ENCODE results near the gene IL12RB2. TPM values are rescaled to one million over a fixed set of nuclear protein-coding genes. Genes with fewer than 3 reads are reported as not detected.

Gene IL12RB2
- total and polyA plus RNA-seq, 2 donors (not counting 1 experiment from before 2014, with no cell fraction given): 0.01 TPM; not detected in 1

DNA sequence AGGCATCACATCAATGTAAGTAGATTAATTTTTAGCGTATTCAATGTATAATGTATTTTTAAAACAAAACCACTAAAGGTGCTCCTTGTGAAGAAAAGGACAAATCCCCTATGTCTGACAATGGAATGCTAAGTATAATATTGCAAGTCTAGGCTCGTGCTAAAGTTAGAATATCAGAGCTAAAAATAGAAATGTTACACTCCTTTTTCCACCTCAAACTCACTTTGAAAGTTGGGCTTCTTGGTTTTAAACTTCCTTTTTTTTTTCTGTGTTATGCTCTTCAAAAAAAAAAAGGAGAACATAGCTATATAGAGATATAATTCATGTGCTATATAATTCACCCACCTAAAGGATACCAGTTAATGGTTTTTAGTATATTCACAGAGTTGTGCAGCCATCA, 126.2 kb downstream of the IL12RB2 start:
- H3K9ac ChIP-seq (ENCODE audit: insufficient read depth, low read length): no peak overlapping the region
- H3K27ac ChIP-seq (ENCODE audit: insufficient read depth, low read length): no peak overlapping the region
- DNase-seq (ENCODE audit: low read depth in 2 of 2): no peak
- no peak overlapping the region for H3K4me2 ChIP-seq (ENCODE audit: extremely low read depth, insufficient read depth, low read length)
- H2AFZ ChIP-seq (ENCODE audit: low read length): no peak overlapping the region
- TF ChIP-seq EZH2 (IDR thresholded peaks at IDR 0.05; ENCODE audit: low read length, missing control alignments): no peak
- TF ChIP-seq CTCF (conservative IDR thresholded peaks at IDR 0.05 in 1 of 2, IDR thresholded peaks at IDR 0.05 in 1 of 2; ENCODE audit: low read depth in 1 of 2, low read length in 2 of 2): no peak
- peaks cover 4% of the 10 kb centered on the region for H4K20me1 ChIP-seq (ENCODE audit: control insufficient read depth, extremely low read depth, insufficient read depth, low read length)
- H3K36me3 ChIP-seq (ENCODE audit: control insufficient read depth, insufficient read depth, low read length): peaks cover 3% of the 10 kb centered on the region
- no peaks in the 10 kb centered on the region for H3K27me3 ChIP-seq (ENCODE audit: control insufficient read depth, insufficient read depth, low read length)
- H3K9me3 ChIP-seq (ENCODE audit: control insufficient read depth, insufficient read depth, low read depth, low read length): no peaks in the 10 kb centered on the region
- H3K79me2 ChIP-seq (ENCODE audit: control insufficient read depth, insufficient read depth, low read length): peaks cover 14% of the 10 kb centered on the region
- no peak overlapping the region for H3K4me3 ChIP-seq (replicated peaks in 1 of 4; ENCODE audit: control extremely low read depth in 1 of 4, insufficient read depth in 1 of 4, low read depth in 3 of 4, low read length in 4 of 4)
- peaks cover 9% of the 10 kb centered on the region for H3K4me1 ChIP-seq (ENCODE audit: control insufficient read depth, extremely low read depth, insufficient read depth, low read length)

DNA sequence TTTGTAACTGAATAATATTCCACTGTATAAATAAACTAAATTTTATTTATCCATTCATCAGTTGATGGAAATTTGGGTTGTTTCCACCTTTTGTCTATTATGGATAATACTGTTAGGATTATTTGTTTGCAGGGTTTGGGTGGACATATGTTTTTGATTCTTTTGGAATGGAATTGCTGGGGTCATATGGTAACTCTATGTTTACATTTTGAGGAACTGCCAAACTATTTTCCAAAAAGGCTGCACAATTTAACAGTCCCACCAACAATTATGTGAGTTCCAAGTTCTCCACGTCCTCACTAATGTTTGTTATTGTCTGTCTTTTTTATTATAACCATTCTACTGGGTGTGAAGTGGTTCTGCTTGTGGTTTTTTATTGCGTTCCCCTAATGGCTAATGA, 126.8 kb downstream of the IL12RB2 start:
- H3K27me3 ChIP-seq (ENCODE audit: control insufficient read depth, insufficient read depth, low read length): no peaks in the 10 kb centered on the region
- peak in 1 of 2 donors; percentile 80 for DNase-seq (ENCODE audit: low read depth in 2 of 2)
- no peaks in the 10 kb centered on the region for H4K20me1 ChIP-seq (ENCODE audit: control insufficient read depth, extremely low read depth, insufficient read depth, low read length)
- no peak overlapping the region for H3K4me3 ChIP-seq (replicated peaks in 1 of 4; ENCODE audit: control extremely low read depth in 1 of 4, insufficient read depth in 1 of 4, low read depth in 3 of 4, low read length in 4 of 4)
- H2AFZ ChIP-seq (ENCODE audit: low read length): no peak overlapping the region
- H3K9me3 ChIP-seq (ENCODE audit: control insufficient read depth, insufficient read depth, low read depth, low read length): no peaks in the 10 kb centered on the region
- peaks cover 7% of the 10 kb centered on the region for H3K79me2 ChIP-seq (ENCODE audit: control insufficient read depth, insufficient read depth, low read length)
- TF ChIP-seq CTCF (conservative IDR thresholded peaks at IDR 0.05 in 1 of 2, IDR thresholded peaks at IDR 0.05 in 1 of 2; ENCODE audit: low read depth in 1 of 2, low read length in 2 of 2) (no peak), EZH2 (IDR thresholded peaks at IDR 0.05; ENCODE audit: low read length, missing control alignments) (no peak)
- no peak overlapping the region for H3K4me2 ChIP-seq (ENCODE audit: extremely low read depth, insufficient read depth, low read length)
- H3K27ac ChIP-seq (ENCODE audit: insufficient read depth, low read length): no peak overlapping the region
- H3K36me3 ChIP-seq (ENCODE audit: control insufficient read depth, insufficient read depth, low read length): no peaks in the 10 kb centered on the region
- peaks cover 9% of the 10 kb centered on the region for H3K4me1 ChIP-seq (ENCODE audit: control insufficient read depth, extremely low read depth, insufficient read depth, low read length)
- no peak overlapping the region for H3K9ac ChIP-seq (ENCODE audit: insufficient read depth, low read length)

DNA sequence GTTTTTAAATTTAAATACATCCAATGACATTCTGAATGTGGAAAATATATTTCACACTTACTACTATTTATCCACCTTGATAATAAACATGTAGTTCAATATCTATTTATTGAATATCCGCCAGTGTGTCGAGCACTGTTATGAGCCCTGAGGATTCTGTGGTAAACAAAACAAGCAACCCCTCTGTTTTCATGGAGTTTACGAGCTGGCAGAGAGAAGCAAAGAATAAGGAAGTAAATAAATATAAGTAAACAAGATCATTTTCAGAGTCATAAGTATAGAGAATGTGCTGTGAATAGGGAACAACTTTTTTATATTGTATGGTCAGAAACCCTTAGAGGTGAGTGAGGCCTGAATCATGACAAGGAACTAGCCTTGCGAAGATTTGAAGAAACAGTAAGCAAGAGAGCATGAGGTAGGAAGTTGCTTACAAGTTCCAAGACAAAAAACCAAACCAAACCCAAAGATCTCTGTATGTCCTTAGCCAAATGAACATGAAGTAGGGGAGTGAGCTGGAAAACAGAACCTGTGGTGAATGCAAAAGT, 128.9 kb downstream of the IL12RB2 start:
- H3K79me2 ChIP-seq (ENCODE audit: control insufficient read depth, insufficient read depth, low read length): no peaks in the 10 kb centered on the region
- H3K4me2 ChIP-seq (ENCODE audit: extremely low read depth, insufficient read depth, low read length): no peak overlapping the region
- no peaks in the 10 kb centered on the region for H4K20me1 ChIP-seq (ENCODE audit: control insufficient read depth, extremely low read depth, insufficient read depth, low read length)
- H3K4me1 ChIP-seq (ENCODE audit: control insufficient read depth, extremely low read depth, insufficient read depth, low read length): peaks cover 7% of the 10 kb centered on the region
- no peak overlapping the region for H3K9ac ChIP-seq (ENCODE audit: insufficient read depth, low read length)
- H3K36me3 ChIP-seq (ENCODE audit: control insufficient read depth, insufficient read depth, low read length): no peaks in the 10 kb centered on the region
- H2AFZ ChIP-seq (ENCODE audit: low read length): no peak overlapping the region
- H3K9me3 ChIP-seq (ENCODE audit: control insufficient read depth, insufficient read depth, low read depth, low read length): no peaks in the 10 kb centered on the region
- DNase-seq (ENCODE audit: low read depth in 2 of 2): no peak
- no peak overlapping the region for H3K4me3 ChIP-seq (replicated peaks in 1 of 4; ENCODE audit: control extremely low read depth in 1 of 4, insufficient read depth in 1 of 4, low read depth in 3 of 4, low read length in 4 of 4)
- no peaks in the 10 kb centered on the region for H3K27me3 ChIP-seq (ENCODE audit: control insufficient read depth, insufficient read depth, low read length)
- TF ChIP-seq CTCF (conservative IDR thresholded peaks at IDR 0.05 in 1 of 2, IDR thresholded peaks at IDR 0.05 in 1 of 2; ENCODE audit: low read depth in 1 of 2, low read length in 2 of 2): no peak
- no peak for TF ChIP-seq EZH2 (IDR thresholded peaks at IDR 0.05; ENCODE audit: low read length, missing control alignments)
- H3K27ac ChIP-seq (ENCODE audit: insufficient read depth, low read length): no peak overlapping the region
